ENCODE measurements around the gene OCIAD1.
"Not testable (repeated sequence)": the region's sequence is repeated elsewhere in the genome, so short reads cannot be mapped to it uniquely, and the experiment has no call there.

The OCIAD1 gene

DNA sequence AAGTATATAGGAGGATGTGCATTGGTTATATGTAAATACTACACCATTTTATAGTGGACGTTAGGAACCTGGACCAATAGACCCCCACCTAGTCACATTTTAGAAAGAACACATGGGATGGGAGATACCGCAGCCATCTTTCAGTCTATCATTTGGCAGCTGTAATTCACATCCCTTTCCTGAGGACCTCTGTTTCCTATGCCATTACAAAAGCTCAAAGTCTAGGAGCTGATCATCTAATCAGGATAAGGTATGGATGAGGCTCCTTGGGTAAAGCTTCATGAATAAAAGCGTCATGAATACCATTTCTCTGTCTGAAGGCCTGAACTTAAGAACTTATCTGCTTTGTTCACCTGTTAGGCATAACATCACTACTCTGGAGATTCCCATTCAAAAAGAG lies 31.1 kb downstream of the OCIAD1 start:
- Histone ChIP-seq H3K36me3 (ENCODE audit: control insufficient read depth, insufficient read depth, low read length) (no peaks in the 10 kb centered on the region), H3K4me2 (ENCODE audit: low read length) (no peak overlapping the region), H3K4me1 (no peaks in the 10 kb centered on the region), H3K79me2 (no peaks in the 10 kb centered on the region), H2AFZ (no peak overlapping the region), H3K9ac (no peak overlapping the region), H3K27me3 (ENCODE audit: control insufficient read depth, insufficient read depth, low read length) (no peaks in the 10 kb centered on the region), H3K9me3 (ENCODE audit: control insufficient read depth, low read length) (no peaks in the 10 kb centered on the region), H3K4me3 (ENCODE audit: low read depth, low read length) (no peak overlapping the region), H3K27ac (no peak overlapping the region)
- TF ChIP-seq, protein P1, sequence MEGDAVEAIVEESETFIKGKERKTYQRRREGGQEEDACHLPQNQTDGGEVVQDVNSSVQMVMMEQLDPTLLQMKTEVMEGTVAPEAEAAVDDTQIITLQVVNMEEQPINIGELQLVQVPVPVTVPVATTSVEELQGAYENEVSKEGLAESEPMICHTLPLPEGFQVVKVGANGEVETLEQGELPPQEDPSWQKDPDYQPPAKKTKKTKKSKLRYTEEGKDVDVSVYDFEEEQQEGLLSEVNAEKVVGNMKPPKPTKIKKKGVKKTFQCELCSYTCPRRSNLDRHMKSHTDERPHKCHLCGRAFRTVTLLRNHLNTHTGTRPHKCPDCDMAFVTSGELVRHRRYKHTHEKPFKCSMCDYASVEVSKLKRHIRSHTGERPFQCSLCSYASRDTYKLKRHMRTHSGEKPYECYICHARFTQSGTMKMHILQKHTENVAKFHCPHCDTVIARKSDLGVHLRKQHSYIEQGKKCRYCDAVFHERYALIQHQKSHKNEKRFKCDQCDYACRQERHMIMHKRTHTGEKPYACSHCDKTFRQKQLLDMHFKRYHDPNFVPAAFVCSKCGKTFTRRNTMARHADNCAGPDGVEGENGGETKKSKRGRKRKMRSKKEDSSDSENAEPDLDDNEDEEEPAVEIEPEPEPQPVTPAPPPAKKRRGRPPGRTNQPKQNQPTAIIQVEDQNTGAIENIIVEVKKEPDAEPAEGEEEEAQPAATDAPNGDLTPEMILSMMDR (IDR thresholded peaks at IDR 0.05): no peak

DNA sequence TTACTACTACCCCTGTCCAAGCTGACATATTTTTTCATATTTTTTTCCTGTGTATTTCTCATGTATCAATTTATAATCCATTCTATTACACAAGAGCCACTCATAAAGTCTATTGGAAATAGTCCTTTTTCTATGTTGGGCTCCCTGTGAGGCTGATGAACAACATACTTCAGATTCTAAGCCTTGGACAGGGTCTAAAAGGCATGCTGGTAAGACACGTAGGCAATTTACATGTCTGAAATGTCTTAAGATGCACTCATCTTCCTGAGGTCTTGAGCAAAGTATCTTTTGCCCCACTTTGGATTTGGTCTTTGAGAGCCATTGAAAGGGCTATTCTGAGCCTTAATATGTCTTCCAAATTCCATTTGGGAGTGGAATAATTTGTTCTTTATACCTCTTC lies 31.8 kb downstream of the OCIAD1 start:
- Histone ChIP-seq H2AFZ (no peak overlapping the region), H3K27ac (no peak overlapping the region), H3K4me1 (no peaks in the 10 kb centered on the region), H3K9ac (no peak overlapping the region), H3K4me3 (ENCODE audit: low read depth, low read length) (no peak overlapping the region), H3K27me3 (ENCODE audit: control insufficient read depth, insufficient read depth, low read length) (no peaks in the 10 kb centered on the region), H3K79me2 (no peaks in the 10 kb centered on the region), H3K9me3 (ENCODE audit: control insufficient read depth, low read length) (no peaks in the 10 kb centered on the region), H3K36me3 (ENCODE audit: control insufficient read depth, insufficient read depth, low read length) (no peaks in the 10 kb centered on the region), H3K4me2 (ENCODE audit: low read length) (no peak overlapping the region)
- TF ChIP-seq, protein P1 (IDR thresholded peaks at IDR 0.05): no peak

DNA sequence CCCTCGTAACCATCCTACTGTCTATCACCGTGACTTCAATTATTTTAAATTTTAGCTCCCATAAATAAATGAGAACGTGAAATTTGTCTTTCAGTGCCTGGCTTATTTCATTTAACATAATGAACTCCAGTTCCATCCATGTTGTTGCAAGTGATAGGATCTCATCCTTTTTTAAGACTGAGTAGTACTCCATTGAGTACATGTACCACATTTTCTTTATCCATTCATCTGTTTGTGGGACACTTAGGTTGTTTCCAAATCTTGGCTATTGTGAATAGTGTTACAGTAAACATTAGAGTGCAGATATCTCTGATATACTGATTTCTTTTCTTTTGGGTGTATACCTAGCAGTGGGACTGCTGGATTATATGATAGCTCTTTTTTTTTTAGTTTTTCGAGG lies 32.8 kb downstream of the OCIAD1 start:
- Histone ChIP-seq H3K79me2 (no peaks in the 10 kb centered on the region), H3K4me1 (no peaks in the 10 kb centered on the region), H3K36me3 (ENCODE audit: control insufficient read depth, insufficient read depth, low read length) (no peaks in the 10 kb centered on the region), H3K9me3 (ENCODE audit: control insufficient read depth, low read length) (no peaks in the 10 kb centered on the region), H3K9ac (no peak overlapping the region), H2AFZ (no peak overlapping the region), H3K4me2 (ENCODE audit: low read length) (no peak overlapping the region), H3K27me3 (ENCODE audit: control insufficient read depth, insufficient read depth, low read length) (no peaks in the 10 kb centered on the region), H3K27ac (no peak overlapping the region), H3K4me3 (ENCODE audit: low read depth, low read length) (no peak overlapping the region)
- TF ChIP-seq, protein P1 (IDR thresholded peaks at IDR 0.05): no peak

DNA sequence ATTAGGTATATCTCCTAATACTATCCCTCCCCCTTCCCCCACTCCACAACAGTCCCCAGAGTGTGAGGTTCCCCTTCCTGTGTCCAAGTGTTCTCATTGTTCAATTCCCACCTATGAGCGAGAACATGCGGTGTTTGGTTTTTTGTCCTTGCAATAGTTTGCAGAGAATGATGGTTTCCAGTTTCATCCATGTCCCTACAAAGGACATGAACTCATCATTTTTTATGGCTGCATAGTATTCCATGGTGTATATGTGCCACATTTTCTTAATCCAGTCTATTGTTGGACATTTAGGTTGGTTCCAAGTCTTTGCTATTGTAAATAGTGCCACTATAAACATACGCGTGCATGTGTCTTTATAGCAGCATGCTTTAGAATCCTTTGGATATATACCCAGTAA lies 33.8 kb downstream of the OCIAD1 start:
- not testable (repeated sequence) for H3K27me3 ChIP-seq (ENCODE audit: control insufficient read depth, insufficient read depth, low read length); H3K4me2 ChIP-seq (ENCODE audit: low read length); H3K27ac ChIP-seq; H2AFZ ChIP-seq; H3K4me1 ChIP-seq; H3K9me3 ChIP-seq (ENCODE audit: control insufficient read depth, low read length); H3K79me2 ChIP-seq; H3K4me3 ChIP-seq (ENCODE audit: low read depth, low read length); H3K36me3 ChIP-seq (ENCODE audit: control insufficient read depth, insufficient read depth, low read length); H3K9ac ChIP-seq

DNA sequence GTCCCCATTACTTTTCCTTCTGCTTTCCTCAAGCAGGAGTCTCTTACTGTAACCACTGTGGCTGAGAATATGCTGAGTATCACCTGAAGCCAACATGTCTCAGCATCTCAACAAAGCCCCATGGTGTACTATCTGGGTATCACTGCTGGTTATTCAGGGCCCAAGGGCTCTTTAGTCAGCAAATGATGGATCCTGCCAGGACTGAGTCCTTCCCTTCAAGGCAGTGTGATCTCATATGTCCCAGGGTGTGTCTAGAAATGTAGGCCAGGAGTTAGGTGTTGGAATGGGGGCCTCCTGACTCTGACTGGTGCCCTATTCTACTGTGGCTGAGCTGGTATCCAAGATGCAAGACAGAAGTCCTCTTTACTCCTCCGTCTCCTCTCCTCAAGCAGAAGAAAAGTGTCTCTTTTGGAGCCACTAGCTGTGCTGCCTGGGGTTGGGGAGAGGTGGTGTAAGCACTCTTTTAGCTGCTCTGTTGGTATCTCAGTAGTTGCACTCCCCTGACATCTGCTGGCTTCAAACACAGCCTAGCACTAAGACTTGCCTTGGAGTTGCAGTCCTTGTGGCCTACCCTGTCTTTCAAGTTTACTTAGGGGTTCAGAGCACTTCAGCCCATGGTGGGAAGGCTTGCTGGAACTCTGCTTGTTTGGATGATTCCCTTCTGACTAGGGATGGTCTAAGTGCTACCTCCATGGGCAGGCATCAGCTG lies 47.1 kb downstream of the OCIAD1 start:
- Histone ChIP-seq H2AFZ (no peak overlapping the region), H3K9ac (no peak overlapping the region), H3K79me2 (no peaks in the 10 kb centered on the region), H3K9me3 (ENCODE audit: control insufficient read depth, low read length) (no peaks in the 10 kb centered on the region), H3K4me1 (no peaks in the 10 kb centered on the region), H3K4me2 (ENCODE audit: low read length) (no peak overlapping the region), H3K27me3 (ENCODE audit: control insufficient read depth, insufficient read depth, low read length) (no peaks in the 10 kb centered on the region), H3K36me3 (ENCODE audit: control insufficient read depth, insufficient read depth, low read length) (no peaks in the 10 kb centered on the region), H3K4me3 (ENCODE audit: low read depth, low read length) (no peak overlapping the region), H3K27ac (no peak overlapping the region)
- TF ChIP-seq, protein P1 (IDR thresholded peaks at IDR 0.05): no peak

Data from parathyroid adenoma (tissue), 2 donors.